Activated T-helper 17 cell treated with anti-CD3 and anti-CD28 coated beads, Interleukin-2, amount 50 U/mL, for 72 hours (primary cell): ENCODE data around the gene MYO10. TPM values are rescaled to one million over a fixed set of nuclear protein-coding genes. Genes with fewer than 3 reads are reported as not detected.
A peak's percentile ranks its signal among the peaks of the same experiment; 100 is the strongest.
"Not testable (repeated sequence)": the region's sequence is repeated elsewhere in the genome, so short reads cannot be mapped to it uniquely, and the experiment has no call there.

Experiments used
- ATAC-seq: fragments of 150-1000 bp; cut with Tn5 transposase; replicated peaks from 2 replicates; pipeline ENCODE4 v1.10.0; 2021; ENCODE audit warnings: mild to moderate bottlenecking, moderate library complexity
- H3K27ac Mint-ChIP-seq: one replicate; pipeline ENCODE4 v1.8.0; 2022; ENCODE audit warnings: mixed read lengths
- H3K27me3 Mint-ChIP-seq: one replicate; pipeline ENCODE4 v1.8.0; 2022; ENCODE audit warnings: mixed read lengths
- H3K36me3 Mint-ChIP-seq: one replicate; pipeline ENCODE4 v1.8.0; 2022; ENCODE audit warnings: low read depth, mild to moderate bottlenecking, mixed read lengths
- H3K4me1 Mint-ChIP-seq: one replicate; pipeline ENCODE4 v1.8.0; 2022; ENCODE audit warnings: mixed read lengths
- H3K4me3 Mint-ChIP-seq: one replicate; pipeline ENCODE4 v1.8.0; 2022; ENCODE audit warnings: mild to moderate bottlenecking, mixed read lengths
- H3K9me3 Mint-ChIP-seq: one replicate; pipeline ENCODE4 v1.8.0; 2022; ENCODE audit warnings: mixed read lengths
- total RNA-seq, 2 donors: library from RNA; stranded (reverse); gene quantifications; one replicate each; pipeline ENCODE4 v1.2.3, GENCODE V29; 2022

Gene MYO10
- total RNA-seq, 2 donors from 2014 or later, result 0.34 to 0.80 TPM

DNA sequence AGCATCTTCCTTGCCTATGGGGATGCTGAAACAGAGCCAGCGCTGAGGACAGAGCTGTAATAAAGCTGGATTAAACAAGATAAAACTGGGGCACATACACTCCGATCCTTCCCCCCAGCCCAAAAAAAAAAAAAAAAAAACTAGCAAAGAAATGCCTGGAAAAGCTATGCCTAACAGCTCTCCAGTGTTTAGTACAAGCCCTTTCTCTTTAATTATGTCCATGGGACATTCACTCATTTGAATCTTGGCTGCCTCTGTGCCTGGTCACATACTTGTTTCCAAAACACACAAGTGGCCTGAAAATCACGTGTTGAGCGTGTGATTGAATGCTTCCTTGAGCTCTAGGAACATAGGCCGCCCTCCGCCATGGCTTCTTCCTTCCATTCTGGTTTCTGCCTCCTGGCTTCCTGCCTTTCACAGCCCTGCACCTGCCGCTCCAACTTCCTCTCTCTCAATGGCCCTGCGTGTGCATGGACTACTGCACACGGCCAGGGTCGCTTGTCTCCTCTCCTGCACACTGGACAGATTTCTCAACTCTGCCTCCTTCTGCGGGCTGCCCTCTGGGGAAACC lies 208.2 kb downstream of the MYO10 start:
- Mint-ChIP-seq H3K36me3 (no peaks in the 10 kb centered on the region), H3K4me3 (no peak overlapping the region), H3K9me3 (no peaks in the 10 kb centered on the region), H3K27me3 (peaks cover 10% of the 10 kb centered on the region), H3K4me1 (peaks cover 5% of the 10 kb centered on the region), H3K27ac (no peak overlapping the region)
- no peak for ATAC-seq

DNA sequence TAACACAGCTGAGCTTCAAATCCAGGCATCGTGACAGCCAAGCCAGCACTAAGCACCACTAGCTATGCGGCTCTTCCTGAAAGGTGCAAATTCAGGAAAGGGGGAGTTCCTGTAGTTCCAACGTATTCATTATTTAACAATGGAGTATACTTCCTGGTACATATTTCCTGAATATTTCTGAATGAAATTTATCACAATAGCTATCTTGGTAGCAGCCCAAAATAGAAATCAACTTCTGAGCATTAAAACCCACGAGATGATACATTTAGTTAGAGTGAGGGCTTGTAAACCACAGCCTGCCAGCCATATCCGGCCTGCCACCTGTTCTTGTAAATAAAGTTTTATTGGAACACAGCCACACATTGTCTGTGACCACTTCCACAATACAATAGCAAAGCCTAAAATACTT lies 209.5 kb downstream of the MYO10 start:
- peaks cover 5% of the 10 kb centered on the region for H3K4me1 Mint-ChIP-seq
- no peak overlapping the region for H3K4me3 Mint-ChIP-seq
- no peaks in the 10 kb centered on the region for H3K36me3 Mint-ChIP-seq
- no peak overlapping the region for H3K27ac Mint-ChIP-seq
- peaks cover 7% of the 10 kb centered on the region for H3K27me3 Mint-ChIP-seq
- peak; percentile 64 for ATAC-seq
- no peaks in the 10 kb centered on the region for H3K9me3 Mint-ChIP-seq

DNA sequence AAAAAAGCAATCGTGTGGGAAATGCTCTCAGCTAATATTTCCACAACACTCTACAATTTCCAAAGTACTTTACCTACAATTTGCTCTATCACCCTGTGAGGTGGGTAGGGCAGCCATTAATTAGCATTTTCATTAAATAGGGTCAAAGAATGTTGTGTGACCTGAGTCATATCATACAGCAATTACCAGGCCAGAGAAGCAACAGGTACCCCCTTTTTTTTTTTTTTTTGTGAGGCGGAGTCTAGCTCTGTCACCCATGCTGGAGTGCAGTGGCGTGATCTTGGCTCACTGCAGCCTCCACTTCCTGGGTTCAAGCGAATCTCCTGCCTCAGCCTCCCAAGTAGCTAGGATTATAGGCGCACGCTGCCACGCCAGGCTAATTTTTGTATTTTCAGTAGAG lies 210.5 kb downstream of the MYO10 start:
- Mint-ChIP-seq H3K9me3 (no peaks in the 10 kb centered on the region), H3K27me3 (peaks cover 5% of the 10 kb centered on the region), H3K4me1 (peaks cover 5% of the 10 kb centered on the region), H3K27ac (no peak overlapping the region), H3K36me3 (no peaks in the 10 kb centered on the region), H3K4me3 (no peak overlapping the region)
- no peak for ATAC-seq

DNA sequence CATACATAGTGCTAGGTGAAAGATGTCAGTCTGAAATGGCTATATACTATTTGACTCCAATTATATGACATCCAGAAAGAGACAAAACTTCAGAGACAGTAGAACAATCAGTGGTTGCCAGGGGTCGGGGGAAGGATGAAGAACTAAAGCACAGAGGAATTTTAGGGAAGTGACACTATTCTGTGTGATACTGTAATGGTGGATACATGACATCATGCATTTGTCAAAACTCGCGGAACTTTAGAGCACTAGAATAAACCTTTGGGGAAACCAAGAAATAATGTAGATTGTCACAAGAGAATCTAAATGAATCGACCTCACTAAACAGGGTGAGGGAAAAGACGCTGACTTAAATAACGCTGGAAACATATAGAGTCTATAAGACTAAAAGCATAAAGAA lies 212.3 kb downstream of the MYO10 start:
- Mint-ChIP-seq H3K9me3 (no peaks in the 10 kb centered on the region), H3K36me3 (no peaks in the 10 kb centered on the region), H3K27ac (no peak overlapping the region), H3K4me1 (peaks cover 5% of the 10 kb centered on the region), H3K4me3 (no peak overlapping the region), H3K27me3 (no peaks in the 10 kb centered on the region)
- no peak for ATAC-seq

DNA sequence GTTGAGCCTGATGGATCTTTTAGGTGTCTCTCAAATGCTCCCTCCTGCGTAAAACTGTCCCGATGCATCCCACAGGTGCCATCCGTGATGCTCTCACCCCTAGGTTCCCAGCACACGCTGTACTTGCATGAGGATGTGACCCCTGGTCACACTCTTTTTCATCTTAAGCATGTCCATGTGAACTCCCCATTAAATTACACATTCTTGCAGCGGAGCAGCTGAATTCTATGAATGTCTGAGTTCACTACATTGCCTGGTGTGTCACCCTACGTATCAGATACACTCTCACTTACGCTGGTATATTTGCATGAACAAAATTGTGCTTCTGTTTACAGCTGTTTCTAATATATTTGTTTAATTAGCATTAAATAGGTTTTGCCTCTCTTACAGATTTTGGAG lies 214.0 kb downstream of the MYO10 start:
- H3K27ac Mint-ChIP-seq, result no peak overlapping the region
- peaks cover 5% of the 10 kb centered on the region for H3K4me1 Mint-ChIP-seq
- H3K27me3 Mint-ChIP-seq, result no peaks in the 10 kb centered on the region
- H3K9me3 Mint-ChIP-seq, result no peaks in the 10 kb centered on the region
- no peak overlapping the region for H3K4me3 Mint-ChIP-seq
- no peaks in the 10 kb centered on the region for H3K36me3 Mint-ChIP-seq
- ATAC-seq, result no peak

DNA sequence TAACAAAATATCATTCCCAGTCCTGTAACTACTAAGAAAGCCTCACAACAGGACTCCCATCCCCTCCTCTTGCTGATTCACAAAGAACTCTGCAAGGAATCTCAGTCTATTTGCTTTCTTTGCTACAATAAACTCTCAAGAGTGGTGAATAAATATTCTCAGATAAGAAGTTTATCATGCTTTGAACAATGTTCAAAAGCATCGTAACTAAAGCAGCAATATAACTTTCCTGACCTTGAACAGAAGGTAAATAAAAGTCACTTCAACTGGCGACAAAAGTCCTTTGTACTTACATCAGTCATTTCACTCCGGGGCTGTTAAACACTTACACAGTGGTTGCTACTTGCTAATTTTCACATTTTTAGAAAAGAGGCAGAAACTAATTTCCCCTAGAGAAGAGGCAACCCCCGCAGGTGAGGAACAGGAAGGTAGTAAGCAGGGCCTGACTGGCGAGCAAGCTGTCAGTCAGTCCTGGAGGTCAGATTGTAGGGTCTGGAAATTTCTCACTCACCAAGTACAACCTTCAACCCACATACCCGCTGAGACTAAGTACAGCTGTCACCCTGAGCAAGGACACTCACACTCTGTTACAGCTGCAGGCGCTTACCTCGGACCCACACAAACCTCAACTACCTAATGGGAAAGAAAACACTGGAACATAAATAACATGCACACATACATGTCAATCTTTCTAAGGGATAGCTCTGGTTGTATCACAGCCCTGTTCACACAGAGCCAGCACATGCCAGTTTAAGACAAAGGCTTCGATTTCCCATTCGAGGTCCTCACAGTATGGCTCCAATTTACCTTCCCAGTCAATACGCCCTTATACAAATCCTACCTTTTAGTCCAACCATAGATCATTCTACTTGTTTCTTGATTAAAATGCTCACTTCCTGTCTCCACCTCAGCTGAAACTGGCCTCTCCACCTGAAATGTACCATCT lies 214.7 kb downstream of the MYO10 start:
- Mint-ChIP-seq H3K27ac (no peak overlapping the region), H3K4me1 (peaks cover 5% of the 10 kb centered on the region), H3K27me3 (no peaks in the 10 kb centered on the region), H3K4me3 (no peak overlapping the region), H3K36me3 (no peaks in the 10 kb centered on the region), H3K9me3 (no peaks in the 10 kb centered on the region)
- ATAC-seq, result no peak

DNA sequence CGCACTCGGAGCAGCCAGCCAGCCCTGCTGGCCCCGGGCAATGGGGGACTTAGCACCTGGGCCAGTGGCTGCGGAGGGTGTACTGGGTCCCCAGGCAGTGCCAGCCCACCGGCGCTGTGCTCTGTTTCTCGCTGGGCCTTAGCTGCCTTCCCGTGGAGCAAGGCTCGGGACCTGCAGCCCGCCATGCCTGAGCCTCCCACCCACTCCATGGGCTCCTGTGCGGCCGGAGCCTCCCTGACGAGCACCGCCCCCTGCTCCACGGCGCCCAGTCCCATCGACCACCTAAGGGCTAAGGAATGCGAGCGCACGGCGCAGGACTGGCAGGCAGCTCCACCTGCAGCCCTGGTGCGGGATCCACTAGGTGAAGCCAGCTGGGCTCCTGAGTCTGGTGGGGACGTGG lies 218.1 kb downstream of the MYO10 start:
- not testable (repeated sequence) for H3K9me3 Mint-ChIP-seq, ATAC-seq, H3K36me3 Mint-ChIP-seq, H3K4me3 Mint-ChIP-seq, H3K27me3 Mint-ChIP-seq, H3K4me1 Mint-ChIP-seq, H3K27ac Mint-ChIP-seq

DNA sequence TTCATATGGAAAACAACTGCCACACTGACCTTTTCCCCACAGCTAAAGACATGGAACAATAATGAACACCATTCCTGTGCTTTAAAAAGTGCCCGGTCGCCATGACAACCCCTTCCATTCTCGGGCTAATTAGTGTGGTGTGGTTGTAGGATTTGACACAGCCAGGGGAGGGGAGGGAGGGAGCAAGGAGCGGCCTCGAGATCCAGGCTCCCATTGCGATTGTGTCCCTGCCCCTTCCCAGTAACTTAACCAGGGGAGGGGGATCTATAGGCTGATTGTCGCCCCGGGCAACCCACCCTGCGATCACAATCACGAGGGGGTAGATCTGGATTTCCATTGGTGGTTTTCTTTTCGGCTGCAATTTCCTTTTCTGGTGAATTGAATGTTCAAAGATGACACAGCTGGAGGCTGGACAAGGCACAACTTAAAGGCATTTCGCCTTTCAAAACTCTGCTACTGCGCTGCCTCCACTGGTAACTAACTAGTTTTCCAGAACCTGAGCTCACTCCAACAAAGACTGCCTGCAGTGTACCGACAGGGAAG lies 222.6 kb downstream of the MYO10 start:
- ATAC-seq, result no peak
- Mint-ChIP-seq H3K9me3 (no peaks in the 10 kb centered on the region), H3K4me3 (no peak overlapping the region), H3K4me1 (no peaks in the 10 kb centered on the region), H3K27ac (no peak overlapping the region), H3K36me3 (no peaks in the 10 kb centered on the region), H3K27me3 (peaks cover 35% of the 10 kb centered on the region)

DNA sequence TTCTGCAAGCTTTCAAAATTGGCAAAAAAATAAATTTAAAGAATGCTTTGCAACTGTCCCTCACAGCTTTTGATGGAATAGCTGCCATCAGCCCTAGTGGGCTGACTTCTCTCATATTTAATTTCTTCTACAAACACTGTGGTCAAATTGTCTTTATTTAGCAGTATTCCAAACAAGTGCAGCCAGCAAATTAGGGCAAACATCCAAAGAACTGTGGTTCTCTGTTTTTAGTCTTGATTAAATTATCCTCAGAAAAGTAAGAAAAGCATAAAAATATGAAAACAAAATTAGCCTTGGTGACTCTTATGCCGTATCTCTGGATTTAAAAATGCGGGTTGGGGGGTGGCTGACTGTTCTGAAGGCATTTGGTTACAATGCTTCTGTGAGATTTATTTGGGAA lies 223.5 kb downstream of the MYO10 start:
- no peaks in the 10 kb centered on the region for H3K4me1 Mint-ChIP-seq
- H3K27me3 Mint-ChIP-seq, result peaks cover 35% of the 10 kb centered on the region
- no peaks in the 10 kb centered on the region for H3K9me3 Mint-ChIP-seq
- no peak overlapping the region for H3K27ac Mint-ChIP-seq
- no peaks in the 10 kb centered on the region for H3K36me3 Mint-ChIP-seq
- H3K4me3 Mint-ChIP-seq, result no peak overlapping the region
- no peak for ATAC-seq

DNA sequence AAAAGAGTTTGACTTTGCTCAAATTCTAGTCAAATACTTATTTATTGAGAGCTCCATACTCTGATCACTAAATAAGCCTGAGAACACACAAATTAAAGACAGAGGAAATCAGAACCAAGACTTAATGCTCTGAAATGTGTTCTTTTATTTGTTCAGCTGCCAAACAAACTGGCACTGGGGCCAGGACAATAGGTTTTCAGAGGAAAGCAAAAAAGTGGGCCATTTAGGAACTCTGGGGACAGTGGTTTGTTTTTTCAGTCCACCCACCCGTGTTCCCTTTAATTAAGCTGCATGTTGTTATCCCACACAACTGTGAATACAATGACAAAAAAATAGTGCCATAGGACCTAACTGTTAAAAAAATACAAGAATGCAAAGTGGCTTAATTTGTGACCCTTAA lies 223.9 kb downstream of the MYO10 start:
- no peaks in the 10 kb centered on the region for H3K9me3 Mint-ChIP-seq
- H3K4me1 Mint-ChIP-seq, result no peaks in the 10 kb centered on the region
- H3K4me3 Mint-ChIP-seq, result no peak overlapping the region
- ATAC-seq, result no peak
- H3K36me3 Mint-ChIP-seq, result no peaks in the 10 kb centered on the region
- no peak overlapping the region for H3K27ac Mint-ChIP-seq
- peaks cover 35% of the 10 kb centered on the region for H3K27me3 Mint-ChIP-seq

DNA sequence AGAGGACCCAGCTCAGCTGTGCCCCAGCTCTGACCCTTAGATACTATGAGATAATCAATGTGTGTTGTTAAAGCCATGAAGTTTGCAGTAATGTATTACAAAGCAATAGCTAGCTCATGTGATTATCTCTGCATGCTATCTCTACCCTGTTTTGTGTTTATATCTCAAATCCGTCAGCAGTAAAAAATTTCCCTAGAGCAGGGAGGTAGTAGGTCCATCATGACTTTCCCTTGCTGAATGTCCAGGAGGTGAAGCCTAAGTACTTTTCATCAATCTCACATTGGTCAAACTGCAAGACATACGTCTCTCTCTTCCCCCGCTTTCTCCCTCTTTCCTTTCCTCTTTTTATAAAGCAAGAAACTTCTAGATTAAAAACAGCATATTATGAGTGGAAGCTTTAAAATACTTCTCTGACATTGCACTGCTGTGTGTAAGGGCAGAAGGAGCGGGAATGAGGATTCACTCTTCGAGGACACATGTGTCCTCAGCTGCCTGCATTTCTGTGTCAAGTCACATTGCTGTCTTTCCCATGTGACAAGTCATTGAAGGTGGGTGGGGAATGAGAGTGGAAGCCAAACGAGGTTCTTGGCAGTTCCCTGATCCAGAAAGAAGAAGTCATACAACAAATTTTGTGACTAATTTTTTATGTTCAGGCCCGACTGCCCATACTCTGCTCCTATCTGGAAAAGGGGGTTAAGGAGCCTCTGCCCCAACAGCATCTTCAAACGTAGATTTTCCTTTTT lies 226.2 kb downstream of the MYO10 start:
- H3K27me3 Mint-ChIP-seq, result peaks cover 38% of the 10 kb centered on the region
- H3K27ac Mint-ChIP-seq, result no peak overlapping the region
- ATAC-seq, result no peak
- H3K4me1 Mint-ChIP-seq, result no peaks in the 10 kb centered on the region
- no peak overlapping the region for H3K4me3 Mint-ChIP-seq
- no peaks in the 10 kb centered on the region for H3K36me3 Mint-ChIP-seq
- no peaks in the 10 kb centered on the region for H3K9me3 Mint-ChIP-seq

DNA sequence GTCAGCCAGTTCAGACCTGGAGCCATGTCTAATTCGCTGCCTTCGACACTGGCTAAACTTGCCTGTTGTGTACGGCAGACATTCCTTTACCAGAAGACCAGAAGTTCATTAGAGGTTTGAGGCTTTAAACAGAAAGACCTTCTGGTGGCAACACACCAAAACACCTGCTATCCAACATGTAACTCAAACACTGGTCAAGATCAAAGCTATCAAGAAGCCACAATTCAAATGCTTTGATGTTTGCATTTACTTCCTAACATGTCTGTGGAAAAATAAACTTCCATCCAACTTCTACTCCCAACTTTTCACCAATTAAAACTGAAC lies 228.3 kb downstream of the MYO10 start:
- no peak for ATAC-seq
- H3K4me1 Mint-ChIP-seq, result no peaks in the 10 kb centered on the region
- H3K4me3 Mint-ChIP-seq, result no peak overlapping the region
- H3K9me3 Mint-ChIP-seq, result no peaks in the 10 kb centered on the region
- H3K27ac Mint-ChIP-seq, result no peak overlapping the region
- peaks cover 27% of the 10 kb centered on the region for H3K27me3 Mint-ChIP-seq
- H3K36me3 Mint-ChIP-seq, result no peaks in the 10 kb centered on the region

DNA sequence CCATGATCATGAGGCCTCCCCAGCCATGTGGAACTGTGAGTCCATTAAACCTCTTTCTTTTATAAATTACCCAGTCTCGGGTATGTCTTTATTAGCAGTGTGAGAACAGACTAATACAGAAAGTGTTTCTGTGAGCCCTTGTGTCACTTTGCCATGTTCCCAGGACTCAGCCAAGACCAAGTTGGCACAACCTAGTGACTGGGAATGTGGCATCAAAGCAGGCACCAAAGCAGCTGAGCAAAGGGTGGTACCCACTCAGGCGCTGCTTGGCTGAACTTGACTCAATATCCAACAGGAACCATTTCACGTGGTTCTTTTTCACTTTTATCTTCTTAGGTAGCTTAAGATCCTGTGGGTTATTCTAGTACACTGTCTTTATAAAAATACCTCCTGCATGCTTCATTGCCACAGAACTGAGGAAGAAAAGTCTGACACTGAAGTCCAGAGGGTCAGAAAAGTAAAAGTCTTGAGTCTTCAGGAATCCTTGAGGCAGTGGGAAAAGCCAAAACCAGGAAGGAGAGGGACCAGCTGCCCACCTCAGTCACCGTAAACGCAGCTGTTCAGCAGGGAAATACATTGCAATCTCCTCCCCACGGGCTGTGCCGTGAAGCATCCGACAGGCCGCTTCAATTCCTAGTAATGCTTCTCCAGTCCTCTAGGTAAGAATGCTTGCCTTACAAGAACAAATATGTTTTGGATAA lies 228.8 kb downstream of the MYO10 start:
- H3K4me3 Mint-ChIP-seq, result no peak overlapping the region
- peaks cover 26% of the 10 kb centered on the region for H3K27me3 Mint-ChIP-seq
- H3K36me3 Mint-ChIP-seq, result no peaks in the 10 kb centered on the region
- H3K9me3 Mint-ChIP-seq, result no peaks in the 10 kb centered on the region
- no peaks in the 10 kb centered on the region for H3K4me1 Mint-ChIP-seq
- ATAC-seq, result no peak
- H3K27ac Mint-ChIP-seq, result no peak overlapping the region

DNA sequence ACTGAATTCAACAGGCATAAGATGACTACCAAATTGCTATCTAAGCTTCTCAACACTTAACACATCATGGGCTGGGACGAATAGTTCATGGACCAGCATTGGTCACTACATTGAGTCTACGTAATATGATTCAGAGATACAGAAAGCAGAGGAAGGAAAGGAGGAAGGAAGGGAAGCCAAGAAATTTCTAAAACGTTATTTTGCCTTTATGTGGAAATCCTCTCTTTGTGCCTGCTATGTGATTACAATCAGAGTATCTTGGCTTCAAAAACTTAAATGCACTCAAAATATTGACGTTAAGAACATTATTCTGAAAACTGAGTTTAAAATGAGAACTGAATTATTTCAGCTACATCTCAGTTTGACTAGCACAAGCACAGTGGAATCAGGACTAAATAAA lies 231.1 kb downstream of the MYO10 start:
- no peaks in the 10 kb centered on the region for H3K9me3 Mint-ChIP-seq
- H3K27me3 Mint-ChIP-seq, result peaks cover 18% of the 10 kb centered on the region
- H3K4me1 Mint-ChIP-seq, result no peaks in the 10 kb centered on the region
- ATAC-seq, result no peak
- H3K27ac Mint-ChIP-seq, result no peak overlapping the region
- H3K4me3 Mint-ChIP-seq, result no peak overlapping the region
- H3K36me3 Mint-ChIP-seq, result no peaks in the 10 kb centered on the region
